ENCODE results near the gene ACACA.

ACACA gene

GRCh38 chr17:37230633-37231032 lies 176.0 kb downstream of the ACACA start:
- no peak for DNase-seq (ENCODE audit: low read depth)

GRCh38 chr17:37225465-37225864 lies 181.2 kb downstream of the ACACA start:
- no peak for DNase-seq (ENCODE audit: low read depth)

- no peak for DNase-seq (ENCODE audit: low read depth)
These were observed 184.8 kb downstream of the ACACA start for GRCh38 chr17:37221865-37222264.

GRCh38 chr17:37220607-37220953 lies 186.1 kb downstream of the ACACA start:
- no peak for DNase-seq (ENCODE audit: low read depth)

- no peak for DNase-seq (ENCODE audit: low read depth)
These were observed 186.6 kb downstream of the ACACA start for GRCh38 chr17:37219876-37220606.

GRCh38 chr17:37218849-37219248 lies 187.8 kb downstream of the ACACA start:
- DNase-seq (ENCODE audit: low read depth) = no peak

GRCh38 chr17:37214416-37214815 lies 192.2 kb downstream of the ACACA start:
- DNase-seq (ENCODE audit: low read depth) = no peak

- DNase-seq (ENCODE audit: low read depth) = no peak
These were observed 192.7 kb downstream of the ACACA start for GRCh38 chr17:37213927-37214326.

GRCh38 chr17:37212179-37212578 lies 194.5 kb downstream of the ACACA start:
- no peak for DNase-seq (ENCODE audit: low read depth)

GRCh38 chr17:37211136-37211535 lies 195.5 kb downstream of the ACACA start:
- DNase-seq (ENCODE audit: low read depth) = no peak

GRCh38 chr17:37207103-37207502 lies 199.5 kb downstream of the ACACA start:
- DNase-seq (ENCODE audit: low read depth) = no peak

GRCh38 chr17:37206299-37206698 lies 200.3 kb downstream of the ACACA start:
- no peak for DNase-seq (ENCODE audit: low read depth)

GRCh38 chr17:37200497-37200896 lies 206.1 kb downstream of the ACACA start:
- no peak for DNase-seq (ENCODE audit: low read depth)

- DNase-seq (ENCODE audit: low read depth) = no peak
These were observed 209.3 kb downstream of the ACACA start for GRCh38 chr17:37197336-37197735.

GRCh38 chr17:37194208-37194607 lies 212.4 kb downstream of the ACACA start:
- DNase-seq (ENCODE audit: low read depth) = no peak

GRCh38 chr17:37191219-37191618 lies 215.4 kb downstream of the ACACA start:
- DNase-seq (ENCODE audit: low read depth) = no peak

- no peak for DNase-seq (ENCODE audit: low read depth)
These were observed 216.1 kb downstream of the ACACA start for GRCh38 chr17:37190493-37190892.

- no peak for DNase-seq (ENCODE audit: low read depth)
These were observed 218.5 kb downstream of the ACACA start for GRCh38 chr17:37188157-37188556.

- DNase-seq (ENCODE audit: low read depth) = no peak
These were observed 219.4 kb downstream of the ACACA start for GRCh38 chr17:37187262-37187661.

GRCh38 chr17:37182786-37183465 lies 223.7 kb downstream of the ACACA start:
- DNase-seq (ENCODE audit: low read depth) = no peak

GRCh38 chr17:37180376-37180775 lies 226.3 kb downstream of the ACACA start:
- DNase-seq (ENCODE audit: low read depth) = no peak

GRCh38 chr17:37179893-37180292 lies 226.7 kb downstream of the ACACA start:
- no peak for DNase-seq (ENCODE audit: low read depth)

GRCh38 chr17:37177254-37177870 lies 229.3 kb downstream of the ACACA start:
- no peak for DNase-seq (ENCODE audit: low read depth)

Measured in HS-27A (cell line).